Measurements from ENCODE around the gene LTA4H.

- TF ChIP-seq CTCF (IDR thresholded peaks at IDR 0.05) (no peak), POLR2A (IDR thresholded peaks at IDR 0.05) (no peak)
Observed at GRCh38 chr12:95997276-95997675, 38.1 kb downstream of the LTA4H start.
